ENCODE data around the gene CCDC73. TPM values are rescaled to one million over a fixed set of nuclear protein-coding genes. Genes with fewer than 3 reads are reported as not detected.

Gene CCDC73
- total RNA-seq, 1 experiment from 2014 or later: not detected

GRCh38 chr11:32796425-32796824 is 2.0 kb upstream of the CCDC73 start:
- no peaks in the 10 kb centered on the region for H3K9me2 ChIP-seq (ENCODE audit: insufficient read depth)
- intact Hi-C loops (cut with micrococcal nuclease; ENCODE audit: unreplicated experiment): loop anchor here (10.0 kb wide), 1 partner anchor 212 kb away; the partner anchor contains the start of gene EIF3M
- H3K36me3 ChIP-seq (ENCODE audit: low read depth): no peaks in the 10 kb centered on the region
- no peak overlapping the region for H3K4me2 ChIP-seq
- no peaks in the 10 kb centered on the region for H3K27me3 ChIP-seq (ENCODE audit: insufficient read depth, low read depth)
- no peak overlapping the region for H2AFZ ChIP-seq
- no peak overlapping the region for H3K27ac ChIP-seq
- TF ChIP-seq EZH2 (IDR thresholded peaks at IDR 0.05; ENCODE audit: low read depth) (no peak), CTCF (conservative IDR thresholded peaks at IDR 0.05) (no peak)
- H3F3A ChIP-seq (ENCODE audit: insufficient read depth, low read depth): no peaks in the 10 kb centered on the region
- no peaks in the 10 kb centered on the region for H3K9me3 ChIP-seq (ENCODE audit: insufficient read depth, low read depth)
- no peaks in the 10 kb centered on the region for H4K20me1 ChIP-seq (ENCODE audit: insufficient read depth)
- POLR2A ChIA-PET (ENCODE audit: unreplicated experiment): no interaction called here
- BruUV-seq (replicated peaks): no TSS peak
- DNase-seq: no peak
- H3K79me2 ChIP-seq (ENCODE audit: low read depth): no peaks in the 10 kb centered on the region
- CTCF ChIA-PET: no interaction called here
- no peaks in the 10 kb centered on the region for H3K4me1 ChIP-seq (replicated peaks; ENCODE audit: insufficient read depth)
- H3K4me3 ChIP-seq: no peak overlapping the region

GRCh38 chr11:32792948-32793475 is 1.4 kb downstream of the CCDC73 start:
- Histone ChIP-seq H3K79me2 (ENCODE audit: low read depth) (no peaks in the 10 kb centered on the region), H3K27me3 (ENCODE audit: insufficient read depth, low read depth) (no peaks in the 10 kb centered on the region), H2AFZ (peak overlapping the region; percentile 76), H4K20me1 (ENCODE audit: insufficient read depth) (no peaks in the 10 kb centered on the region), H3K4me3 (peak overlapping the region; percentile 39; the same call in 1 of the 2 replicates), H3K36me3 (ENCODE audit: low read depth) (no peaks in the 10 kb centered on the region), H3F3A (ENCODE audit: insufficient read depth, low read depth) (no peaks in the 10 kb centered on the region), H3K4me1 (replicated peaks; ENCODE audit: insufficient read depth) (no peaks in the 10 kb centered on the region), H3K27ac (no peak overlapping the region), H3K9me3 (ENCODE audit: insufficient read depth, low read depth) (no peaks in the 10 kb centered on the region), H3K9me2 (ENCODE audit: insufficient read depth) (no peaks in the 10 kb centered on the region), H3K4me2 (peak overlapping the region; percentile 73)
- intact Hi-C loops (cut with micrococcal nuclease; ENCODE audit: unreplicated experiment): loop anchor here (1.0 to 10.0 kb wide), 4 partner anchors 80 to 470 kb away; partner anchors contain the start of gene EIF3M
- CTCF ChIA-PET: interaction anchor here (1.0 kb wide), 1 partner anchor 143 kb away, joined by 4 read pairs; no protein-coding TSS in a partner anchor
- DNase-seq: peak in 1 of 2 experiments; percentile 62
- POLR2A ChIA-PET (ENCODE audit: unreplicated experiment): no interaction called here
- no TSS peak for BruUV-seq (replicated peaks)
- TF ChIP-seq CTCF (conservative IDR thresholded peaks at IDR 0.05): peak; percentile 95
- no peak for TF ChIP-seq EZH2 (IDR thresholded peaks at IDR 0.05; ENCODE audit: low read depth)

- no peaks in the 10 kb centered on the region for H3K27me3 ChIP-seq (ENCODE audit: insufficient read depth, low read depth)
- ChIA-PET POLR2A (ENCODE audit: unreplicated experiment) (no interaction called here), CTCF (interaction anchor here (0.6 to 1.0 kb wide), 2 partner anchors 79 to 142 kb away, joined by 4 read pairs; no protein-coding TSS in a partner anchor)
- no peak overlapping the region for H3K27ac ChIP-seq
- no TSS peak for BruUV-seq (replicated peaks)
- no peaks in the 10 kb centered on the region for H3K79me2 ChIP-seq (ENCODE audit: low read depth)
- no peaks in the 10 kb centered on the region for H3K9me2 ChIP-seq (ENCODE audit: insufficient read depth)
- intact Hi-C loops (cut with micrococcal nuclease; ENCODE audit: unreplicated experiment): loop anchor here (1.0 to 10.0 kb wide), 3 partner anchors 208 to 469 kb away; partner anchors contain the start of gene EIF3M
- no peaks in the 10 kb centered on the region for H3K36me3 ChIP-seq (ENCODE audit: low read depth)
- no peak for DNase-seq
- peak overlapping the region; percentile 73 for H3K4me2 ChIP-seq
- H3K4me3 ChIP-seq: peak overlapping the region; percentile 39; the same call in 1 of the 2 replicates
- no peaks in the 10 kb centered on the region for H4K20me1 ChIP-seq (ENCODE audit: insufficient read depth)
- H2AFZ ChIP-seq: no peak overlapping the region
- no peaks in the 10 kb centered on the region for H3K9me3 ChIP-seq (ENCODE audit: insufficient read depth, low read depth)
- H3K4me1 ChIP-seq (replicated peaks; ENCODE audit: insufficient read depth): no peaks in the 10 kb centered on the region
- no peak for TF ChIP-seq EZH2 (IDR thresholded peaks at IDR 0.05; ENCODE audit: low read depth)
- no peaks in the 10 kb centered on the region for H3F3A ChIP-seq (ENCODE audit: insufficient read depth, low read depth)
Observed at GRCh38 chr11:32792111-32792947, 2.1 kb downstream of the CCDC73 start.
